NCI-H1048 (cell line): ENCODE results near the gene HPCA.

Experiments
- DNase-seq: peaks from one replicate; lab custom pipeline; 2025; lab: John Stamatoyannopoulos, UW

The HPCA gene

DNA sequence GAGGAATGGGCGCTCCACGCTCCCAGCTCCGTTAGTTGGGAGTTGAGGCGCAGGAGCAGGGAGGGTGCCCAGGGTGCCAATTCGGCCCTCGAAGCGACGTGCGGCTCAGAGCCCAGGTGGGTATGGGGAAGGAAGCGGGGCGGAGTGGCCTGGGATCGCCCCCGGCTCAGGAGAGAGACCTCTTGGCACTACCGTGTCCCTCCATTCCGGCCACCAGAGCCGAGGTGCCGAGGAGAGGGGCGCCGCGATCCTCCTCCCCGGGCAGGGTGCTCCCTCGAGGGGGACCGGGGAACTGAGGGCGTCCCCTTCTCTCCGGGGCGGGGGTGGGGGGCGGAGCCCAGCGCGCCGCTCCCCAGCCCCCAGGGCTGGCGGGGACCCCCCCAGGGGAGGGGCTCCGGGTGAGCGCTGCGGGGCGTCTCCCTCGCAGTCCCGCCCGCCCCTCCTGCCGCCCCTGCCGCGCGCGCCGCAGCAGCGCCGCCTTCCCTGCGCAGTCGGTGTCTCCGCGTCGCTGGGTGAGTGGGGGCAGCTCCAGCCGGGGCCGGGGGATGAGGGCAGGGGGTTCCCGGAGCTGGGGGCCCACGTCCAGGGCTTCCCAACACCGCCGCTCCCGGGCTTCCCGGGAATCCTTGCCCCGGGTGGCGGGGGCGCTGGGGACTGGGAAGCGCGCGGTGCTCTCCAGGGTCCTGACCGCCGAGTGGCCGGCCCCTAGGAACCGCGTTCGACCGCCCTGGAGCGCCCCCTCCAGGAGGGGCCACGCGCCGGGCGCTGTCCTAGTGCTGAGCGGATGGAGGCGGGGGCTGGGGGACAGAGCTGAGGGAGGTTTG, at the start of gene HPCA:
TSS of gene HPCA (plus strand) at position 488 of the 824 bp plus-strand sequence. CDS start 2,408 bp downstream, outside the sequence.
- DNase-seq: peak; percentile 49

DNA sequence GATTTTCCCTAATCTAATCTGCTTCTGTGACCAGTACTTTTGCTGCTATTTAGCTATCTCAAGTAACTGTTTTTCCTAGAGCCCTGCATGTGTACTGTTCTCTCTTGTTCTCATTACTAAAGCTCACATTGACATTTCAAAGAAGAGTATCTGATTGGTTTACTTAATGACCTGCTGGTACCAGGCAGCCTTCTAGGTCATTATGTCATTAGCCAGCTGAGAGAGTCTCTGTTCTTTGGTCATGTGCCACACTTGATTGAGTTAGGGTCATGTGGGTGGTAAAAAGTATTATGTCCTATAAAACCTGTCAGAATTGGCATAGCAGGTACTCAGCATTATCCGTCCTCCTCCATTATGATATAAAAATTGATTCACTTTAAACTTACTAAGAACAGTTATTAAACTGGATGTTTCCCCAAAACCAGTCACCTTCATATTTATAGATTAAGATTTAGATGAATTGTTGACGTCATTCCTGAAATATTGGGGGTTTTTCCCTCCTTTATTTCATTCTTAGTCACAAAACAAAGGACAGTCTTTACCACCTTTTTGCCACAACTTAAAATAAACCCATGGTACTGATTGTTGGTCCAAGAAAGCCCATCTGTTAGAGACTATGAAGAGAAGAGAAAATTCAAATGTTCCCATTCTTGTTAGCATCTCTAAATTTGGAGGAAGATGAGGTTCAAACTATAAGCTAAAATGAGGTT, 37.8 kb upstream of the HPCA start:
- no peak for DNase-seq

DNA sequence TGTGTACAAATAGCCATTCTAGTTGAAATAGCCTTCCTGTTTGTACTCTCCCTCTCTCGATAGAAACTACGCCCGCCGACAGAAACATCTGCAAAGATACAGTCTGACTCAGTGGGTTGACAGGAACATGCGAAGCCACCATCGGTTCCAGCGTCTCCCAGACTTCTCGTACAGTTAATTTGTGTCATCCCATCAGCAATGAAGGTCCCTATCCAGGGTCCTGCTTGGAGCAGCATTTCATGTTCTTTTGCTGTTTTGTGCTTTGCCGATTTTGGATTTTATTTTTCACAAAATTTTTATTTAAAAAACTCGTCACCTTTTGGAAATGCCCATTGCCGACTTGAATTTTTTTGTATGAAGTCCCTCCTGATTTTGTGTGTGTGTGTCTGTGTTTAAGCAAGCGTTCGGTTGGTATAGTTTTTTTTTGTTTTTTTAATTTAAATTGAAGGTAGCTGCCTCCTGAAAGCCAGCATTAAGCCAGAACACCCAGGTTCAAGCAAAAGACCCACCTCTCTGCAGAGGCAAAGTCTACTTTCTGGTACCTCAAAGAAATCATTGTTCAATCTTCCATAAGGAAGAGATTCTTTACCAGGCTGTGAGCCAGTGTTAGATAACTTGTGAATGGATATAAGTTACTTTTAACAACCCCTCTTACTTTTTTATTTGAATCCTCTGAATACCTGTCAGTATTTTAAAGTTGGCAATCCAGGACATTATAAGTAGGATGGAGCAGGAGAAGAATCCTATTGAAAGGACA, 30.3 kb upstream of the HPCA start:
- no peak for DNase-seq

DNA sequence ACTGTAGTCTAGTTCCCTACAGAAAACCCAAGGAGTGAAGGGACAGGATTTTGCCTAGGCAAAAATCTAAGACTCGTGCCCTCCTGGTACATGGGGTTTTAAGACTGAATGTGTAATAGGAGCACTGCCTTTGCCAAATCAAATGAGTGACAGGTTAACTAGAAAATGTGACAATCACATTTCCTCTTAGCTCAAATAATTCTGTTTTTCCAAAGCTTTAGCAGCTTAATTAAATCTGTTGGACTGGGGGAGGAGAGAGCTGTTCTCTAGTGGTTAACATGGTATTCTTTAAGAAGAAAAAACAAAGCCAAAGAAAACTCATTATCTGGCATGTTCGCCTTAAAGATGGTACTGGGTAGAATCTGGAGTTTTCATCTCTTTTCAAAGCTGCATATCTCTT, 28.2 kb upstream of the HPCA start:
- no peak for DNase-seq

DNA sequence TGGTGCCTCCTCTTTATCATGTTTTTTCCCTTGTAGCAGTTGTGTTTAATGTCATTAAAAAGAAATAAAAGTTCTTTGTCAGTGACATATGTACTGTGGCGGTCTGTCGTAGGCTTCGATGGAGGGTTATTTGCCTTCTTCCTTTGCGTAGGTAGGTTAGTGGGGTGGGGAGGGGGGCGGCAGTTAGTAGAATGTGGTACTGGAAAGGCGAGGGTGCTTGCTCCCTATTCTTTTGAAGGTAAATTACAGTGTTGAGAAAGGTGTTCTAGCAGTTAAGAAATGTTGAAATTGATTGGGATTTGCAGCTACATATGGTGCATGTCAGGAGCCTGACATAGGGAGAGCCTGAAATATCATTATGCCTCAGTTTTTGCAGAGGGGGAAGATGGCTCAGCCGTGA, 27.5 kb upstream of the HPCA start:
- no peak for DNase-seq

DNA sequence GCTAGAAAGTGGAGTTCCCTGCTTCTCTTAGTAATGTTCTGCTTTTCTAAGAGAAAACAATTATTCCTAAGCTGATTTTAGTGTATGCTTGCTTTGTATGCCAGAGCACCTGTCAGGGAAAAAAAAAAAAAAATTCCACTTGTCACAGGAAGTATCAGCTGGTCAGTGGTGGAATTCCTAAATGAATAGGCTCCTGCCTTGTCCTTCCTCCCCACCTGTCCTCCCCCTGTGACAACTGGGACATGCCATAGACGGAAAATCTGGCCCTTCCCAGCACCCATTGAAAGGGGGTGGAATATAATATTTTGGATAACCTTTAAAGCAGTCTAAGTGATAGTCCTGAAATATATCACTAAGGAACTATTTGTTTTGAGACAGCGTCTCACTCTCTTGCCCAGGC, 26.4 kb upstream of the HPCA start:
- no peak for DNase-seq

DNA sequence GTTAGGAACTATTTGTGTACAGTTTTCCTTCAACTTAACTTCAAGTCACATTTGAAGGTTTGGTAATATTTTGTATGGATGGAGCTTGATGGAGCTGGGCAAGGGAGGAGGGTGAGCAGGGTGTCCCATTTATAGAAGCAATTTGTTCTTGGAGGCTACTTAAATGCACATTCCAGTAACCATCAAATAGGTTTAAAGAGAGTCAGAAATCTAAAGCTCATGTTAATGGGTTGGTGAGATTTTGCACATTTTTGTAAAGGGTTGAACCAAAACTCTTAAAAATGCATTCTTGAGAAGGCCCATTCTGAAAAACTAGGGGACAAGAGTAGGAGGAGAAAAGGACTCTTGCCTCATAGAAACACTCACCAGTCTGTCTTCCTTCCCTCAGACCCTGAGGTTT, 25.7 kb upstream of the HPCA start:
- no peak for DNase-seq

DNA sequence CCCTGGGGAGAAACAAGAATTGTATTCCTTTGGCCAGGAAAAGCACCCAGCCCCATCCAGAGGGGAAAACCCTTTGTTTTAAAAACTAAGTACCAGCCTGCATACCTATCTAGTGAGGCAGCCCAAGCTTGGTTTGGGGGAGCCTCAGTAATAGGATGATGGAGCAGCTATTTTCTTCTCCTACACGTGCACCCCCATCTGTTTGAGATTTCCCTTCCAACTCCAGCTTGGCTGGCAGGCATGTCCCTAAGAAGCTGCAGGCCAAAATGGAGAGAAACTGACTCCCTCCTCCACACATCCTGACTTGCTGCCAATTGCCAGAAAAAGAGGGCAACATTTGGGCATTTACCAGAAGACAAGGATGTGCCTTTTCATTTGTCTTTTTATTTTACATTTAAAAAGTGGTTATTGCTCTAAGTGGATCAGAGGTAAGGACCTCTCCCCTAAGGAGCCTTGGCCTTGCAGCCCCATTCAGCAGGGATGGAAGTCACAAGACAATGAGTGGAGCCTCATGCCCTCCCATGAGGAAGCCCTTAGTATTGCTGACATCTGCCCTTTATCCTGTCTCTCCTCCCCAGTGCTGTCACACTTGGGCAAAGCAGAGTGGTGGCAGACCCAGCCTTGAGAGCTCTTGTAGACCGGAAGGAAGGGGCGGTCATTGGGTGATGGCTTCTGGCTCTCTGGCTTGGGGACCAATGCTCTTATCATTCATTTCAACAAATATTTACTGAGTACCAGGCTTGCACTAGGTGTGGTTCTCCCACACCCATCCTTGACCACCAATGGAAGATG, 24.2 kb upstream of the HPCA start:
- DNase-seq: no peak

DNA sequence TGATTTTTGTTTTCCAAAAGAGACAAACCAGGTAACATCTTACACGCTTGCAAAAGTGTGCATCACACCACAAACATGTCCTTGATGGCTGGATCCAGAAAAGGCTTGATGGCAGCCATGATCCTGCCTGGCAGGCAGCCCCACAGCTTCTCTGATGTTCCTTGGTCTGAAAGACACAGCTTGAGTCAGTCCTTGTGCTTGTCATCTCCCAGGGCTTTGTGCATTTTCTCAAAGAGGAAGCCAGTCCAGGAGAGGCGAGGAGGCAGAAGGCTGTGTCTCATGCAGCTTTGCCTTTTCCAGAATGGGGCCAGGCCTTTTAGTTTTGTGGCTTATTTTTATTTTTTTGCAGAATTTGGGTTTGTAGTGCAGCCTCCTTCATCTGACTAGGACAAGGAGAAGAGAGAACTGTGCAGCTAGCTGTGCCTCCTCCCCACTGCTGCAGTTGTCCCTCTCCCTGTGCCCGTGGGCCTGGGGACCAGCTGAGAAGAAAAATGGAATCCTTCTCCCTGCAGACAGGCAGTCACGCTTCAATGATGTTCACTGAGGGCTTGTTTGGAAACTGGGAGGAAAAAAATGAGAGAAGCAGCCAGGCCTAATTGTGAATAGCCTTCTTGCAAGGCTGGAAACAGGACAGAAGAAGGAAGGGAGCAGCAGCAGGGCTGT, 22.9 kb upstream of the HPCA start:
- no peak for DNase-seq

DNA sequence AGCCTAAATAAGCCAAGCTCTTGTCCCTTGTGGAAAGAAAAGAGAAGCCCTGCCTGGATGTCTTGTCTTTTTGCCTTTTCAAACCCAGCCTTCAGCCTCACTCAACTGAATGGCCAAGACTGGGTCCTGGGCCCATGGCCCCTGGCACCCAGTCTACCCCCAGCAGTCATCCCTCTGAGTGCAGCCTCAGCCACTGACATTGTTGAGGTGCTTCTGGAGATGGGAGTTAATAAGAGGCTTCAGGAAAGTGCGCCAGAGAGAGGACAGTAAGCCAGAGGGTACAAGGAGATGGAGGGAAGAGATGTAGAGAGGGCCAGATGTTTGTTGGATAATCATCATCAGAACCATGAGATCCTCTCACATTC, 22.4 kb upstream of the HPCA start:
- DNase-seq: no peak

DNA sequence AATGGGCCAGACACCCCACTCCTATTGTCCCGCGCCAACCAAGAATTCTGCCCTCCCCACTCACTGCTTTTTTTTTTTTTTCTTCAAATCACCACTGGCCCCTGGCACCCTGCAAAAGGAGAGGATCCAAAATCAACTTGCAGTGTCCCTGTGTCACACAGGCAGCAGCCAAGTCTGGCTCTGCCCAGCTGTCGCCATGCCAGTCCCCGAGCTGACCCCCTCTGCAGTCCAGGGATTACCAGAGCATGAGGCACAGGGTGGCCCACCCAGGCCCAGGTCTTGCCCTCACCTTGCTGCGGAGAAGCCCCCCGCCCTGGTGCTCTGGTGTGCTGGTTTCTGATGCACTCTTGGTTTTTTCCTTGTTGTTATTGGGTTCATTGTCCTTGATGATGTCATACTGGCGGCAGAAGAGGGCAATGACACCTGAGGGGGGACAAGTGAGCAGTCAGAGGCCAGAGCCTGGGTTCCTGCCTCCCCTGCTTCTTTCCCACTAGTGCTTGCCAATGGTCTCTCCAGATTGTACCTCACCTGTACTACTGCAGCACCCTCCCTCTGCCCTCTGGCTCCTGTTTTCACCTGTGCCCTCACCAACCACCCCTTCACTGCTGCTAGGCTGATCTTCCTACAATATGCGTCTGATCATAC, 21.8 kb upstream of the HPCA start:
- no peak for DNase-seq

DNA sequence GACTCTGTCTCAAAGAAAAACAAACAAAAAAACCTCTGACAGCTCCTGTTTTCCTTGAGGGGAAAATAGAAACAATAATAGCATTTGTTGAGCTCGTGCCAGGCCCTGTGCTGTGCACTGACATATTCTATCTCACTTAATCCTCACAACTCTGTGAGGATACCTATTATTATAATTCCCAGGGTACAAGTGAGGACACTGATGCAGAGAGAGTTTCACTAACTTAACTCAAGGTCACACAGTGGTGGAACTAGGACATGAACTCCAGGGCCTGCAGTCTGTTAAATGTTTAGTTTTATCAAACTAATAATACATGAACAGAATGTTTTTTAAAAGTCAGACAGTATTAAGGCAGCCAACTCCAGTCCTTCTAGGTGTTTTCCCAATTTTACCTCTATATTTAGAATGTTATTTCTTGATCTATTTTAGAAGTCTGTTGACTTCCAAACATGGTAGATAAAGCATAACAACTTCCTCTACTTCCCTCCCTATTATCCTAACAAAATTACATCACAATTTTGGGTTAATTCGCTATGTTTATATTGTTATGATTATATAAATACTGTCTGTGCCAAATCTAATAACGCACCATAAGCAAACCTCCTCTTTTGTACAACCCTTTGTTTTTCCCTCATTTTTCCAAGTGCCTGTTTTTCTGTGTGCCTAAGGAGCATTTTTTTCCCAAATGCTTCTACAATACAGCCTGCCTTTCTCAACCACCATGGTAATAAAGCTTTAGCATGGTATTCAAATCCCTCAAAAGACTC, 20.5 kb upstream of the HPCA start:
- DNase-seq: no peak

DNA sequence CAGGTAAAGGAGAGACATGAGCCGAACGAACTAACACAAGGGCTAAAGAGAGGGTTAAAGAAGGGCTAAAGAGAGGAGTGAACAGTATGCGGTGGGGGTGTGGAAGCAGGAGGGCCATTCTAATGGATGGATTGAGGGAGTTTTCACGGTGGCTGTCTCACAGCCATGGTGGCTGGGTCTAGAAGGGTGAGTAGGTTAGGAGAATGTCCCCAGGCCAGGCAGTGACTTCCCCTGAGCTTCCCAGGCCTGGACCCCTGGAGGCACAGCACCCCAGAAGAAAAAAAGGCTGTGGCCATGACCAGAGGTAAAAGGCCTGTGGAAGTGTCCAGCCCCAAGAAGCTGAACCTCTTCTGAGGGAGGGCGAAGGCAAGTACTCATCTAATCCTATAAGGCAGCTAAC, 19.1 kb upstream of the HPCA start:
- no peak for DNase-seq

DNA sequence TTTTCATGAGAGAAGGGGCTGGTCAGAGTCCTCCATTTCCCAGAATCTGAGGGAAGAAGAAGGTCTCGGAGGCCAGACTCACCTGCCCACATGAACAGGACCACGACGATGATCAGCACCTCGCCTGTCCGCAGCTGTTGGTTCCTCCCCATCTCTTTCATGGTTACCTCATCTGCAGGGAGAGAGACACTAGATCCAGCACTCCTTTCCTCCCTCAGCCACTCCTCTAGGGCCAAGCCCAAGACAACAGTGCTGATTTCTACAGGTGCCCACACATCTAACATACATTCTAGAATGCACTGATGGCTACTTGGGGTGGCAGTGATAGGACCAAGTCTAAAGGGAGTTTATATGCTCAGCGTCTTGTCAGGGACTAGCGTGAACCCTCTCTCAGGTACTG, 18.6 kb upstream of the HPCA start:
- DNase-seq: no peak

DNA sequence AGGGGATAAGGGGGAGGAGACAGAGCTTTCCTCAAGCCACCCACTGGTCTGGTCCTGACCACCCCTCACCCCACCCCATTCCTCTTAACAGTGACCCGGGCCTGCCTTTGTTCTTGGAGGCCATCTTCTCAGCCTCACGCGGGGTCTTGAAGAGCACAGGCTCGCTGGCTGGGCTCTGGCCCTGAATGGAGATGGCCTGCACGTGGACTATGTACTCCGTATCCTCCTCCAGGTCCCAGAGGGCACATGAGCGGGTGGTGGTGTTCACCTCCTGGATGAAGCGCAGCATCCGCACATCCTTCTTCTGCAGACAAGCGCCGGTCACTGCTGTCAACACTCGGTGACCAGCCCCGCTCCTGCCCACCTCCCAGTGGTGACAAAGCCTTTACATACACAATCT, 18.2 kb upstream of the HPCA start:
- no peak for DNase-seq

DNA sequence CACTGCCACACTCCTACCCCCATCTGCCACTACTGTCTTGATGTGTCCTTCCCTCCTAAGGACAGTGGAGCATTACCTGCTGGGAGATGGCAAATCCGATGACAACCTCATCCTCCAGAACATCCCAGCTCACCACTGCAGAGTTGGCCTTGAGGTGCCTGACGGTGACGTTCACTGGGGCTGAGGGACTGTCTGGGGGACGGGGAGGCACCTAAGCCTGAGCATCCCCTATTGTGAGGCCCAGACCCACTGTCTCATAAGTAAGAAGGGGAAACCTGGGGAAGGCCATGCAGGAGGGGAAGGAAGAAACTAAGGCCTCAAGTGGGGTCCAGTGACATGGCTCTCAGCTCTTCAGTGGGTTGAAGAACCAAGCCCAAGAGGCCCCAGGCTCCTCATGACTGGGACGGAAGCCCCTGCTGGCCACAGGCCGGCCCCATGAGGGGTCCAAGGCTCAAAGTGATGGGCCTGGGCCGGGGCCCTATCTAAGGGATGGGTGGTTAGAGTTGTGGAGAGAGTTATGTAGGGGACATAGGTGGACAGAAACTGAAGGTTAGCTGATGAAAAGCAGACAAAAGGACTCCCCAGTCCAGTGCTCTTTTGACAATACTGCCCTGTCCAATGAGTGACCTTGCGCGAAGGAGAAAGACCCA, 17.4 kb upstream of the HPCA start:
- DNase-seq: no peak

DNA sequence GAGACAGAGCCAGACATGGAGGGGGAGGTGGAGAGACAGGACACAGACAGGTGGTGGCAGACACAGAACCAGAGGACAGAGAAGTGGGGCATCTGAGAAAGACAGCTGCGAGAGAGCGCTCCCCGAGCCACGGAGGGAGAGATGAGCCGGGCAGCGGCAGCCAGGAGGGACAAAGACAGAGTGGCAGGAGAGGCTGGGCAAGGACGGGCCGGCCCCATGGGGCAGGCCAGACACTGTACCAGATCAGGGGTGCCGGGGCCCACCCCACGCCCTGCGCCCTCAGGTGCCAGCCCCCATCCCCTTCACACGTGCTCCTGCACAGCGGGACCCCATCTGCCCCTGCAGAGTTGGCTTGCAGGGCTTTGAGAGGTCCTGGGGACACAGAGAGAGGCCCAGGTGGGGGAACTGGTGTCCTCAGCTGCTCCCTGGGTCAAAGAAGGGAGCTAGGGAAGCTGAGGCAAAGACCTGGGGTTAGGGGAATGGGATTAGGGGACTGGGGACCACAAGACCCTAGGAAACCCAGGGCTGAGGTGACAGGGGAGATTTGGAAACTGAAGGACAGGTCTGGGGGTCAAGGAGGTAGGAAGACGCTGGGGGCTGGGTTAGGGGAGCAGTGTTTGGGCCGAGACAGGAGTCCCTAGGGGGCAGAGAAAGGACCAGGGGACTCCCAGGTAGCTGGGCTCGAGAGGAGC, 16.2 kb upstream of the HPCA start:
- no peak for DNase-seq

DNA sequence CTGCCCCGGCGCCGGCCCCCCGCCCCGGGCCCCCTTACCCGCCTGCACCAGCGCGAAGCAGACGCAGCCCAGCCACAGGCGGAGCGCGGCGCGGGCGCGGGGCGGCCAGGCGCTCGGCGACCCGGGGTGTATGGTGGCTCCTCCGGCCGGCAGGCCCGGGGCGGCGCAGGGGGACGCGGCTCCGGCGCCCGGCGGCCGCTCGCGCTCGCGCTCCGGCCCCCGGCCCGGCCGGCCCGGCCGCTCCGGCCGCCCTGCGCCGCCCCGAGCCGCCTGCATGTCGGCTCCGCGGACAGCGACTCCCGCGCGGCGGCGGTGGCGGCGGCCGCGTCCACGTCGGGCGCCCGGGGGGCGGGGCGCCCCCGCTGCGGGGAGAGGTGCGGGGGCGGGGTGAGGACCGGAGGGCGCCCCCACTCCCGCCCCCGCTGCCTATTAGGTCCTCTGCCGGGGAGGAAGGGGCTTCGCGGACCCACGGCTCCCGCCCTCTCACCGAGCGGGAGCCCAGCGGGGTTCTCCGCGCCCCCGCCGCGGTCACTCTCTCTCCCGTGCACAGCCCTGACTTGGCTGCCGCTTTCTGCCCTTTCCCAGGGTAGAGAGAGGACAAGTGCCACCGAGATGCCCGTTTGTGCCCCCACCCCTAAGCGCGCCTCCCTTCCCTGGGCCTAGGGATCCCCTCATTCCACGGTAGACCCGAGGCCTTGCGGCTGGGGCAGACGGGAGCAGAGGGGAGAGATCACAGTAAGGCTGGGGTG, 15.5 kb upstream of the HPCA start, which contains the start of gene FNDC5:
TSS of gene FNDC5 (minus strand) at position 298 of the 749 bp plus-strand sequence.
- no peak for DNase-seq
